Panc1 (cell line): ENCODE data around the gene FBXW4. TPM values are rescaled to one million over a fixed set of nuclear protein-coding genes. Genes with fewer than 3 reads are reported as not detected.

ENCODE experiments used
- ATAC-seq: fragments of 200-7000 bp; cut with Tn5 transposase; 2 replicates; pipeline ENCODE4 v1.9.1; 2020; ENCODE audit warnings: mild to moderate bottlenecking, moderate library complexity
- BruUV-seq: library from RNA; stranded (reverse); fragments of 400-500 nt; replicated peaks from 2 replicates; lab custom pipeline; 2021; lab: Mats Ljungman, UMichigan
- CTCF ChIA-PET: fragments of 300-600 bp; sonication (Branson Sonifier 250); formaldehyde crosslinking; loops from one replicate; lab custom pipeline; 2022; ENCODE audit warnings: antibody characterized with exemption; lab: Charles Lee
- POLR2A ChIA-PET: fragments of 300-600 bp; sonication (Branson Sonifier 250); formaldehyde crosslinking; loops from one replicate; lab custom pipeline; 2022; ENCODE audit warnings: antibody characterized with exemption; lab: Charles Lee
- DNase-seq: peaks from one replicate; pipeline ENCODE4 v3.0.0-alpha.2; 2010; ENCODE audit warnings: low read depth, low spot score
- H3K27ac ChIP-seq: 2 replicates; pipeline ENCODE4 v1.5.1; 2011; ENCODE audit warnings: mild to moderate bottlenecking, low read length, inconsistent platforms
- H3K27me3 ChIP-seq: fragments of 200-500 bp; sonication (Bioruptor generic); 2 replicates; pipeline ENCODE4 v1.6.0; 2014; ENCODE audit warnings: low read length, inconsistent platforms; ENCODE audit not compliant: control insufficient read depth, insufficient read depth
- H3K36me3 ChIP-seq: fragments of 200-500 bp; sonication (Bioruptor generic); 2 replicates; pipeline ENCODE4 v1.5.1; 2014; ENCODE audit warnings: inconsistent platforms, mild to moderate bottlenecking, low read length, moderate library complexity; ENCODE audit not compliant: control insufficient read depth, insufficient read depth
- H3K4me1 ChIP-seq: 2 replicates; pipeline ENCODE4 v1.5.1; 2011; ENCODE audit warnings: inconsistent platforms, mild to moderate bottlenecking, low read length, moderate library complexity; ENCODE audit not compliant: control insufficient read depth, insufficient read depth
- H3K4me3 ChIP-seq, 2 experiments: 2 replicates each; pipeline ENCODE4 v1.5.1; 2011 to 2012; ENCODE audit warnings: low read depth in 2 of 2, low read length in 2 of 2, mild to moderate bottlenecking in 2 of 2, inconsistent platforms in 1 of 2, moderate library complexity in 1 of 2
- H3K9me3 ChIP-seq: fragments of 200-500 bp; sonication (Bioruptor generic); 2 replicates; pipeline ENCODE4 v1.5.1; 2014; ENCODE audit warnings: low read depth, mild to moderate bottlenecking, inconsistent platforms, low read length, moderate library complexity; ENCODE audit not compliant: control insufficient read depth, insufficient read depth
- POLR2AphosphoS5 ChIP-seq: IDR thresholded peaks from 2 replicates; pipeline ENCODE4 v1.6.1; 2012; ENCODE audit warnings: mild to moderate bottlenecking, low read depth, low read length, moderate library complexity
- SIN3A ChIP-seq: IDR thresholded peaks from 2 replicates; pipeline ENCODE4 v1.6.1; 2012; ENCODE audit warnings: low read depth, mild to moderate bottlenecking, low read length, moderate library complexity, borderline replicate concordance; ENCODE audit not compliant: insufficient read depth
- TCF7L2 ChIP-seq: IDR thresholded peaks from 2 replicates; pipeline ENCODE4 v1.6.1; 2011; ENCODE audit warnings: mild to moderate bottlenecking, low read depth, low read length, inconsistent platforms
- in situ Hi-C: cut with HindIII; loops from 2 replicates; pipeline ENCODE4 v1.10.0; 2016; ENCODE audit warnings: low sequenced_read_pairs, low pct_unique_long_range_greater_than_20kb
- intact Hi-C: fragments of 100-400 bp; cut with micrococcal nuclease; formaldehyde crosslinking; loops from one replicate; pipeline ENCODE4 v1.10.0; 2022; ENCODE audit not compliant: unreplicated experiment
- total RNA-seq: library from RNA; stranded (reverse); gene quantifications from one replicate; pipeline ENCODE4 v1.2.1, GENCODE V29; 2021; ENCODE audit not compliant: unreplicated experiment
- TF ChIP-seq, protein P1 (sequence below): fragments of 450-650 bp; IDR thresholded peaks from 2 replicates; pipeline ENCODE4 v1.5.1; 2017; ENCODE audit warnings: mild to moderate bottlenecking
- TF ChIP-seq, protein P2 (sequence below), 2 experiments: IDR thresholded peaks; 2 replicates each; pipeline ENCODE4 v1.6.1; 2011 to 2012; ENCODE audit warnings: low read depth in 2 of 2, control low read depth in 1 of 2, low read length in 1 of 2, mild to moderate bottlenecking in 1 of 2, moderate library complexity in 1 of 2; ENCODE audit not compliant: insufficient read depth in 1 of 2

FBXW4 gene
- total RNA-seq, 1 experiment from 2014 or later = 61.5 TPM

DNA sequence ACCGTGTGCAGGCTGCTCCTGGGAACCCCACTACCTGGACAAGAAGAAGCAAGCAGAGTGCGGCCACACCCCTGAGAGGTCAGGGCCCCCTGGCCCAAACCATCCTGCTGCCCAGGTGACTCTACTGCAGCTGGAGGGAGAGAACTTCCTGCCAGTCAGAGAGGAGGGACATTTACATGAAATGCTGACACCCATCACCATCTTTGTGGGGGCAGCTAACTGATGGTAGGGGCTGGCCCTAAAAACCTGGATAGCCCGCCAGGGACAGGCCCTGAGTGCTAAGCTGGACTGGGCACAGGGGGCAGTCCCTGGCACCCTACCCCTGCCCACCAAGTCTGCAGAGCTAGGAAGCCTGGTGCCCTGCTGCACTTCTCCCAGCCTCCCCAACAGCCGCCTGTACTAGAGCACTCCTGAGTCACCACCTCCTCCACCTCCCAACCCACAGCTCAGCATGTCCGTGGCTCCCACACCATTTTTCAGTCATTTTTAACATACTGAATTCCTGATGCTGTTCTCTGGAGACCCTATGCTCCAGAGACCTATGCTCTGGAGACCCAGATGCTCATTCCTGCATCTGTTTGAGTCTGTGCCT lies 79.3 kb downstream of the FBXW4 start:
- Histone ChIP-seq H3K4me3 (no peak overlapping the region), H3K4me1 (no peaks in the 10 kb centered on the region), H3K27me3 (no peaks in the 10 kb centered on the region), H3K36me3 (no peaks in the 10 kb centered on the region; the same call in 1 of the 2 replicates), H3K9me3 (no peaks in the 10 kb centered on the region), H3K27ac (no peak overlapping the region)
- ChIA-PET CTCF (no interaction called here), POLR2A (no interaction called here)
- DNase-seq (no peak), ATAC-seq (no peak)
- in situ Hi-C loops (no loop called here), intact Hi-C loops (no loop called here)
- TF ChIP-seq, protein P1, sequence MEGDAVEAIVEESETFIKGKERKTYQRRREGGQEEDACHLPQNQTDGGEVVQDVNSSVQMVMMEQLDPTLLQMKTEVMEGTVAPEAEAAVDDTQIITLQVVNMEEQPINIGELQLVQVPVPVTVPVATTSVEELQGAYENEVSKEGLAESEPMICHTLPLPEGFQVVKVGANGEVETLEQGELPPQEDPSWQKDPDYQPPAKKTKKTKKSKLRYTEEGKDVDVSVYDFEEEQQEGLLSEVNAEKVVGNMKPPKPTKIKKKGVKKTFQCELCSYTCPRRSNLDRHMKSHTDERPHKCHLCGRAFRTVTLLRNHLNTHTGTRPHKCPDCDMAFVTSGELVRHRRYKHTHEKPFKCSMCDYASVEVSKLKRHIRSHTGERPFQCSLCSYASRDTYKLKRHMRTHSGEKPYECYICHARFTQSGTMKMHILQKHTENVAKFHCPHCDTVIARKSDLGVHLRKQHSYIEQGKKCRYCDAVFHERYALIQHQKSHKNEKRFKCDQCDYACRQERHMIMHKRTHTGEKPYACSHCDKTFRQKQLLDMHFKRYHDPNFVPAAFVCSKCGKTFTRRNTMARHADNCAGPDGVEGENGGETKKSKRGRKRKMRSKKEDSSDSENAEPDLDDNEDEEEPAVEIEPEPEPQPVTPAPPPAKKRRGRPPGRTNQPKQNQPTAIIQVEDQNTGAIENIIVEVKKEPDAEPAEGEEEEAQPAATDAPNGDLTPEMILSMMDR = no peak
- no peak for TF ChIP-seq POLR2AphosphoS5
- TF ChIP-seq, protein P2, sequence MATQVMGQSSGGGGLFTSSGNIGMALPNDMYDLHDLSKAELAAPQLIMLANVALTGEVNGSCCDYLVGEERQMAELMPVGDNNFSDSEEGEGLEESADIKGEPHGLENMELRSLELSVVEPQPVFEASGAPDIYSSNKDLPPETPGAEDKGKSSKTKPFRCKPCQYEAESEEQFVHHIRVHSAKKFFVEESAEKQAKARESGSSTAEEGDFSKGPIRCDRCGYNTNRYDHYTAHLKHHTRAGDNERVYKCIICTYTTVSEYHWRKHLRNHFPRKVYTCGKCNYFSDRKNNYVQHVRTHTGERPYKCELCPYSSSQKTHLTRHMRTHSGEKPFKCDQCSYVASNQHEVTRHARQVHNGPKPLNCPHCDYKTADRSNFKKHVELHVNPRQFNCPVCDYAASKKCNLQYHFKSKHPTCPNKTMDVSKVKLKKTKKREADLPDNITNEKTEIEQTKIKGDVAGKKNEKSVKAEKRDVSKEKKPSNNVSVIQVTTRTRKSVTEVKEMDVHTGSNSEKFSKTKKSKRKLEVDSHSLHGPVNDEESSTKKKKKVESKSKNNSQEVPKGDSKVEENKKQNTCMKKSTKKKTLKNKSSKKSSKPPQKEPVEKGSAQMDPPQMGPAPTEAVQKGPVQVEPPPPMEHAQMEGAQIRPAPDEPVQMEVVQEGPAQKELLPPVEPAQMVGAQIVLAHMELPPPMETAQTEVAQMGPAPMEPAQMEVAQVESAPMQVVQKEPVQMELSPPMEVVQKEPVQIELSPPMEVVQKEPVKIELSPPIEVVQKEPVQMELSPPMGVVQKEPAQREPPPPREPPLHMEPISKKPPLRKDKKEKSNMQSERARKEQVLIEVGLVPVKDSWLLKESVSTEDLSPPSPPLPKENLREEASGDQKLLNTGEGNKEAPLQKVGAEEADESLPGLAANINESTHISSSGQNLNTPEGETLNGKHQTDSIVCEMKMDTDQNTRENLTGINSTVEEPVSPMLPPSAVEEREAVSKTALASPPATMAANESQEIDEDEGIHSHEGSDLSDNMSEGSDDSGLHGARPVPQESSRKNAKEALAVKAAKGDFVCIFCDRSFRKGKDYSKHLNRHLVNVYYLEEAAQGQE (IDR thresholded peaks at IDR 0.05; ENCODE audit: insufficient read depth in 1 of 2, low read depth in 2 of 2, low read length in 1 of 2) = no peak
- TF ChIP-seq TCF7L2 = no peak
- no peak for TF ChIP-seq SIN3A
- BruUV-seq = no TSS peak

DNA sequence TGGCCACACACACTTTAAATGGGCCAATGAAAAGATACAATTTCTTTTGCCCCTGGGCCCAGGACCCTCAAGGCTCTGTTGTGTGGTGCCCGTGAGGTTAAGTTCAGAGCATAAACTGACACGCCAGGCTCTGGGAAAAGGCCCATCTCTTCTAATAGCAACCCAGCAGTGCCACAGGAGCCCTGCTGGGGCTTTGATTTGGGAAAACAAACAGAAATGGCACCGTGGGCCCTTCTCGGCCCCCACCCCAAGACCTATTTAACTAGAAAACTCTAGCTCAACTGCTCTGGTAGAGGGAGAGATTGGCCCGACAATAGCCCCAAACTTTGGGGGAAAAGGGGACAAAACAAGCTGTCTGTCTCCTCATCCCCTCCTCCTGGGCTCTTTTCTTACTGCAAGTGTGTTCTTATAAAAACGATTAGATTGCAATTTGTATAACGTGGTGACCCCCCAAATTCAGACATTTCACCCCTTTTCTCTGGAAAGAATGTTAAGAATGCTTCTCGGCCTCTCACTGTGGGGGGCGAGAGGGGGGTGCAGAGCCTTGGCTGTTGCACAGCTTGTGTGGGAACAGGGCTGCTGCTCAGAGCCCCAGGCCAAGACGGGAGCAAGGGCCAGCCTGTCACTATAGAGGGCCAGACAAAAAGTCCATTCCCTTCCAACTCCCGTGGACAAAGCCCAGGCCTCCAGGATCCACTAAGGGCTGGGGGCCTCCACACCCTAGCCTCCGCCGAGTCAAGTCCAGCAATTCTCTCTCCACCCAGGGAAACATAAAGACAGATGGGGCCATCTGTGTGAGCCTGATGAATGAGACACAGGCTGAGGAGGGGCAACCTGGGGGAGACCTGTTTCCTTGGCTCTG lies 80.1 kb downstream of the FBXW4 start:
- no peak for ATAC-seq
- DNase-seq = no peak
- no TSS peak for BruUV-seq

More for the DNA sequence above, 80.1 kb downstream of the FBXW4 start:
- H3K36me3 ChIP-seq = no peaks in the 10 kb centered on the region; the same call in 1 of the 2 replicates
- TF ChIP-seq TCF7L2 (no peak), SIN3A (no peak), POLR2AphosphoS5 (no peak)
- TF ChIP-seq, protein P2 (IDR thresholded peaks at IDR 0.05; ENCODE audit: insufficient read depth in 1 of 2, low read depth in 2 of 2, low read length in 1 of 2) = no peak
- TF ChIP-seq, protein P1 = no peak
- H3K4me1 ChIP-seq = no peaks in the 10 kb centered on the region
- H3K9me3 ChIP-seq = no peaks in the 10 kb centered on the region
- H3K4me3 ChIP-seq = no peak overlapping the region
- ChIA-PET CTCF (no interaction called here), POLR2A (no interaction called here)
- in situ Hi-C loops = no loop called here
- intact Hi-C loops = no loop called here
- no peaks in the 10 kb centered on the region for H3K27me3 ChIP-seq
- no peak overlapping the region for H3K27ac ChIP-seq
